HUES64 (cell line): ENCODE measurements around the gene ADAMTS9.

Source experiments
- H3K27ac ChIP-seq: 2 replicates; pipeline ENCODE4 v1.7.0; 2013; ENCODE audit warnings: low read depth, low read length, inconsistent platforms
- H3K27me3 ChIP-seq: 2 replicates; pipeline ENCODE4 v1.6.1; 2013; ENCODE audit warnings: mild to moderate bottlenecking, low read length; ENCODE audit not compliant: insufficient read depth
- H3K36me3 ChIP-seq: 2 replicates; pipeline ENCODE4 v1.6.1; 2013; ENCODE audit warnings: mild to moderate bottlenecking, low read length; ENCODE audit not compliant: insufficient read depth
- H3K4me1 ChIP-seq: 2 replicates; pipeline ENCODE4 v1.6.1; 2013; ENCODE audit warnings: mild to moderate bottlenecking, low read length, moderate library complexity; ENCODE audit not compliant: insufficient read depth
- H3K4me3 ChIP-seq: 2 replicates; pipeline ENCODE4 v1.5.1; 2013; ENCODE audit warnings: mild to moderate bottlenecking, low read length, moderate library complexity
- H3K9ac ChIP-seq: 2 replicates; pipeline ENCODE4 v1.6.1; 2013; ENCODE audit warnings: mild to moderate bottlenecking, low read depth, low read length
- H3K9me3 ChIP-seq: 2 replicates; pipeline ENCODE4 v1.6.1; 2013; ENCODE audit warnings: low read depth, low read length; ENCODE audit not compliant: insufficient read depth
- WGBS: fragments of 150-250, 120-280 bp; methylation state at CpG from one replicate; pipeline ENCODE4 v1.1.7; 2013; ENCODE audit warnings: missing lambda C conversion rate; 5-methylcytosine and 5-hydroxymethylcytosine counted together

ADAMTS9 gene

GRCh38 chr3:64489361-64490044, 198.3 kb downstream of the ADAMTS9 start:
- peak overlapping the region; percentile 40 for H3K4me3 ChIP-seq
- H3K36me3 ChIP-seq: no peaks in the 10 kb centered on the region
- peak overlapping the region; percentile 23; the same call in 1 of the 2 replicates for H3K9ac ChIP-seq
- peaks cover 25% of the 10 kb centered on the region for H3K4me1 ChIP-seq
- no peak overlapping the region for H3K27ac ChIP-seq
- 14% methylated on average over 23 of the region's 23 CpGs for WGBS
- peaks cover 9% of the 10 kb centered on the region for H3K27me3 ChIP-seq
- H3K9me3 ChIP-seq: no peaks in the 10 kb centered on the region

GRCh38 chr3:64488939-64489338, 198.9 kb downstream of the ADAMTS9 start:
- Histone ChIP-seq H3K9me3 (no peaks in the 10 kb centered on the region), H3K36me3 (no peaks in the 10 kb centered on the region), H3K27me3 (peaks cover 9% of the 10 kb centered on the region), H3K4me3 (peak overlapping the region; percentile 40), H3K9ac (no peak overlapping the region), H3K4me1 (peaks cover 25% of the 10 kb centered on the region), H3K27ac (no peak overlapping the region)
- WGBS: 58% methylated on average over 5 of the region's 5 CpGs

GRCh38 chr3:64484289-64484992, 203.4 kb downstream of the ADAMTS9 start:
- no peaks in the 10 kb centered on the region for H3K9me3 ChIP-seq
- no peak overlapping the region for H3K9ac ChIP-seq
- H3K4me1 ChIP-seq: peaks cover 4% of the 10 kb centered on the region; the same call in 1 of the 2 replicates
- H3K27me3 ChIP-seq: no peaks in the 10 kb centered on the region
- WGBS: 55% methylated on average over 4 of the region's 4 CpGs
- no peak overlapping the region for H3K4me3 ChIP-seq
- H3K36me3 ChIP-seq: no peaks in the 10 kb centered on the region
- no peak overlapping the region for H3K27ac ChIP-seq

GRCh38 chr3:64483467-64483866, 204.3 kb downstream of the ADAMTS9 start:
- Histone ChIP-seq H3K36me3 (no peaks in the 10 kb centered on the region), H3K4me3 (no peak overlapping the region), H3K9ac (no peak overlapping the region), H3K27me3 (no peaks in the 10 kb centered on the region), H3K4me1 (no peaks in the 10 kb centered on the region), H3K27ac (no peak overlapping the region), H3K9me3 (no peaks in the 10 kb centered on the region)
- 100% methylated on average over 1 of the region's 2 CpGs for WGBS

- 100% methylated on average over 1 of the region's 1 CpG for WGBS
- no peaks in the 10 kb centered on the region for H3K27me3 ChIP-seq
- peaks cover 7% of the 10 kb centered on the region; the same call in 1 of the 2 replicates for H3K9me3 ChIP-seq
- H3K9ac ChIP-seq: no peak overlapping the region
- H3K4me3 ChIP-seq: no peak overlapping the region
- H3K36me3 ChIP-seq: no peaks in the 10 kb centered on the region
- H3K27ac ChIP-seq: no peak overlapping the region
- H3K4me1 ChIP-seq: peaks cover 8% of the 10 kb centered on the region; the same call in 1 of the 2 replicates
Measured at GRCh38 chr3:64475037-64475436, 212.8 kb downstream of the ADAMTS9 start.

GRCh38 chr3:64473466-64473865, 214.3 kb downstream of the ADAMTS9 start:
- H3K36me3 ChIP-seq: no peaks in the 10 kb centered on the region
- peaks cover 8% of the 10 kb centered on the region; the same call in 1 of the 2 replicates for H3K4me1 ChIP-seq
- WGBS: no CpG with 5 or more reads among the region's 1 CpG
- H3K27ac ChIP-seq: no peak overlapping the region
- no peak overlapping the region for H3K4me3 ChIP-seq
- peaks cover 7% of the 10 kb centered on the region; the same call in 1 of the 2 replicates for H3K9me3 ChIP-seq
- H3K9ac ChIP-seq: no peak overlapping the region
- H3K27me3 ChIP-seq: no peaks in the 10 kb centered on the region

GRCh38 chr3:64470436-64470835, 217.4 kb downstream of the ADAMTS9 start:
- 93% methylated on average over 5 of the region's 5 CpGs for WGBS
- no peaks in the 10 kb centered on the region for H3K36me3 ChIP-seq
- peaks cover 4% of the 10 kb centered on the region; the same call in 1 of the 2 replicates for H3K9me3 ChIP-seq
- H3K4me3 ChIP-seq: no peak overlapping the region
- H3K9ac ChIP-seq: no peak overlapping the region
- H3K27ac ChIP-seq: no peak overlapping the region
- peaks cover 8% of the 10 kb centered on the region; the same call in 1 of the 2 replicates for H3K4me1 ChIP-seq
- H3K27me3 ChIP-seq: no peaks in the 10 kb centered on the region

GRCh38 chr3:64467255-64467944, 220.4 kb downstream of the ADAMTS9 start:
- H3K27me3 ChIP-seq: no peaks in the 10 kb centered on the region
- WGBS: 87% methylated on average over 5 of the region's 5 CpGs
- no peaks in the 10 kb centered on the region for H3K36me3 ChIP-seq
- no peak overlapping the region for H3K9ac ChIP-seq
- peaks cover 6% of the 10 kb centered on the region for H3K4me1 ChIP-seq
- no peak overlapping the region for H3K27ac ChIP-seq
- no peaks in the 10 kb centered on the region for H3K9me3 ChIP-seq
- H3K4me3 ChIP-seq: no peak overlapping the region
